Stomach (tissue), 9 donors: ENCODE results near the gene ADORA1. TPM values are rescaled to one million over a fixed set of nuclear protein-coding genes. Genes with fewer than 3 reads are reported as not detected.

Experiments used
- DNase-seq, 2 donors: peaks; one replicate each; pipeline versions ENCODE4 v3.0.0 to v3.0.0-alpha.2; 2013 to 2019
- H3K27ac ChIP-seq, 5 donors: fragments of 200-600 bp in 4 of 5; sonication (generic) in 4 of 5; one replicate each; pipeline ENCODE4 v1.5.1; 2013 to 2019; ENCODE audit warnings: mild to moderate bottlenecking in 1 of 5, moderate library complexity in 1 of 5
- H3K27me3 ChIP-seq, 3 donors: fragments of 200-600 bp; sonication (generic); one replicate each; pipeline ENCODE4 v1.5.1; 2017 to 2019; ENCODE audit warnings: mixed run types in 1 of 3
- H3K36me3 ChIP-seq, 4 donors: fragments of 200-600 bp; sonication (generic); 1 replicate in 3 of 4; 2 replicates in 1 of 4; pipeline ENCODE4 v1.5.1; 2016 to 2019
- H3K4me1 ChIP-seq, 4 donors: fragments of 200-600 bp; sonication (generic); one replicate each; pipeline ENCODE4 v1.5.1; 2016 to 2019
- H3K4me3 ChIP-seq, 4 donors: fragments of 200-600 bp; sonication (generic) in 3 of 4; one replicate each; pipeline ENCODE4 v1.5.1; 2016 to 2019; ENCODE audit warnings: mild to moderate bottlenecking in 1 of 4
- H3K9me3 ChIP-seq, 4 donors: fragments of 200-600 bp; sonication (generic); one replicate each; pipeline ENCODE4 v1.5.1; 2016 to 2019
- EP300 ChIP-seq: sonication (generic); formaldehyde crosslinking; IDR thresholded peaks from one replicate; pipeline ENCODE4 v1.6.1; 2017; ENCODE audit warnings: antibody characterized with exemption
- POLR2A ChIP-seq, 4 donors: fragments of 450-650 bp; IDR thresholded peaks; one replicate each; pipeline ENCODE4 v1.6.1; 2016; ENCODE audit warnings: antibody characterized with exemption in 4 of 4, control low read depth in 2 of 4, mild to moderate bottlenecking in 1 of 4, moderate library complexity in 1 of 4
- POLR2AphosphoS5 ChIP-seq, 3 donors: sonication (generic); formaldehyde crosslinking; IDR thresholded peaks; one replicate each; pipeline ENCODE4 v1.6.1; 2016; ENCODE audit warnings: antibody characterized with exemption in 3 of 3
- WGBS, 5 donors: extraction: QIAGEN DNeasy Blood & Tissue Kit in 3 of 5; methylation state at CpG; one replicate each; pipeline versions ENCODE4 v1.1.5 to v1.1.7; 2013 to 2018; 5-methylcytosine and 5-hydroxymethylcytosine counted together
- intact Hi-C: fragments of 100-400 bp; cut with DNase I; formaldehyde crosslinking; loops from one replicate; pipeline ENCODE4 v1.15.1; 2023; ENCODE audit warnings: low total_unique reads
- polyA plus RNA-seq, 3 donors: library from polyadenylated mRNA; stranded (reverse); fragments of 200-250 nt; gene quantifications; one replicate each; pipeline ENCODE4 v1.2.3, GENCODE V29; 2013
- total RNA-seq, 5 donors: library from RNA; depleted of rRNA; stranded (reverse); fragments of >200 nt; gene quantifications; one replicate each; pipeline versions ENCODE4 v1.1.0 to v1.2.3, GENCODE V29; 2014 to 2016
- TF ChIP-seq, protein P1 (sequence below), 7 experiments: fragments of 450-650 bp in 4 of 7; fragments of 200-600 bp in 3 of 7; sonication (generic) in 3 of 7; IDR thresholded peaks; one replicate each; pipeline ENCODE4 v1.5.1; 2016 to 2019; ENCODE audit warnings: antibody characterized with exemption in 7 of 7, control low read depth in 2 of 7, mild to moderate bottlenecking in 1 of 7
- donor health status: healthy with polysubstance abuse.
- donor health status: Bipolar disorder and iron deficiency.
- donor health status: healthy.

The ADORA1 gene
- total and polyA plus RNA-seq, 8 donors, result 0.18 to 4.2 (median 2.1) TPM; not detected in 2

DNA sequence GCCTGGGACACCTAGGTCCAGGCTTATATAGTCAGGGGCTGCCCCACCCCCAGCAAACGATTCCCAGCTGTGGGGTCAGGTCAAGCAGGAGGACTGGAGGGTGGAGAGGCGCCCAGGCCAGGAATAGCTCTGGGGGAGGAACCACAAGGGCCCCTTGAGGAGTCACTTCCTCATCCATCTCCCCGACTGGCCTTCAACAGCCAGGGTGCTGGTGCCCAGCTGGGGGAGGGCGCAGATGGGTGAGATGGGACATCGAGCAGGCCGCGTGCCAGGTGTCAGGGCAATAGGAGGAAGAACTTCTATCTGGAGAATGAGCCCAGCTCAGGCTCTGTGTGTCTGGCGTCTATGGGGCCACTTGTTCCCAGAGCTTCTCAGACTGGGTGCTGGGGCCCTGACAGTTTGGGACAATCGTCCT, 48.3 kb downstream of the ADORA1 start:
- intact Hi-C loops, result no loop called here
- 62 to 87% (median 77%) methylated on average over 7 to 9 of the region's 9 CpGs for WGBS, 5 donors
- Histone ChIP-seq H3K4me3 (no peak overlapping the region), H3K27me3 (peaks cover 0 to 24% (median 0%) of the 10 kb centered on the region in 3 donors), H3K4me1 (peaks cover 0 to 18% (median 2%) of the 10 kb centered on the region in 4 donors), H3K27ac (no peak overlapping the region), H3K36me3 (no peaks in the 10 kb centered on the region), H3K9me3 (no peaks in the 10 kb centered on the region)
- no peak for DNase-seq
- TF ChIP-seq, protein P1, sequence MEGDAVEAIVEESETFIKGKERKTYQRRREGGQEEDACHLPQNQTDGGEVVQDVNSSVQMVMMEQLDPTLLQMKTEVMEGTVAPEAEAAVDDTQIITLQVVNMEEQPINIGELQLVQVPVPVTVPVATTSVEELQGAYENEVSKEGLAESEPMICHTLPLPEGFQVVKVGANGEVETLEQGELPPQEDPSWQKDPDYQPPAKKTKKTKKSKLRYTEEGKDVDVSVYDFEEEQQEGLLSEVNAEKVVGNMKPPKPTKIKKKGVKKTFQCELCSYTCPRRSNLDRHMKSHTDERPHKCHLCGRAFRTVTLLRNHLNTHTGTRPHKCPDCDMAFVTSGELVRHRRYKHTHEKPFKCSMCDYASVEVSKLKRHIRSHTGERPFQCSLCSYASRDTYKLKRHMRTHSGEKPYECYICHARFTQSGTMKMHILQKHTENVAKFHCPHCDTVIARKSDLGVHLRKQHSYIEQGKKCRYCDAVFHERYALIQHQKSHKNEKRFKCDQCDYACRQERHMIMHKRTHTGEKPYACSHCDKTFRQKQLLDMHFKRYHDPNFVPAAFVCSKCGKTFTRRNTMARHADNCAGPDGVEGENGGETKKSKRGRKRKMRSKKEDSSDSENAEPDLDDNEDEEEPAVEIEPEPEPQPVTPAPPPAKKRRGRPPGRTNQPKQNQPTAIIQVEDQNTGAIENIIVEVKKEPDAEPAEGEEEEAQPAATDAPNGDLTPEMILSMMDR (IDR thresholded peaks at IDR 0.05), result no peak
- no peak for TF ChIP-seq EP300
- TF ChIP-seq POLR2AphosphoS5 (IDR thresholded peaks at IDR 0.05), result no peak
- TF ChIP-seq POLR2A (IDR thresholded peaks at IDR 0.05), result no peak

DNA sequence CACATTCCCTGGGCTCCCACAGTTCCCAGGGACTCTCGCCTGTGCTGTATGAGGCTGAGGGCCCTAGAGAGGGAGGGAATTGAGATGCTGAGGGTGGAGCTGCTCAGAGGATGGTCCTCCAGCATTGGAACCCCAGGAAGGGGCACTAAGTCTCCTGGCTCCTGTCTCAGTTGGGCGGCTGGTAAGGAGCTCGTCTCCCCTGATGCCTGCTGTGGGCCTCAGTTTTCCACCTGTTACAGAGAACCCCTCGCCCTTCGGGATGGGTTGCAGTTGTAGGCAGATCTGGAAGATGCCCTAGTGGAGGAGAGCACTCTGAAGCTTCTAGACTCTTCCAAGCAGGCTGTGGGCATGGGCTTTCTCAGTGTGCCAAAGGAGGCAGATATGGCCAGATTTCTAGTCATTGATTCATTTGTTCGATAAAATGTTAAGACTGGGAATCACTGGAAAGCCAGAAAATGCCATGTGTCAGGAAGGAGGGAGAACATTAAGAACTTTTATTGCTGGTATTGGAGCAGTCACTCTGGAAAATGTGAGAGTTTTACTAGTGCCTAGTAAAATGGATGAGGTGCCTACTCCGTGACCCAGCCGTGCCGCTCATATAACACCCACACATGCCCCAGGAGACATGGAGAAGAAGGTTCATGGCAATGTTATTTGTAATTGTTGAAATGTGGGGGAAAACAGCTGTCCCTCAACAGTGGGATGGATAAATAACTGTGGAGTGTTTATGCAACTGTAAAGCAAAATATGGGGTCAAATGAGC, 48.9 kb downstream of the ADORA1 start:
- no peak for DNase-seq
- 84 to 92% (median 90%) methylated on average over 7 to 9 of the region's 9 CpGs for WGBS, 5 donors
- Histone ChIP-seq H3K27ac (no peak overlapping the region), H3K9me3 (no peaks in the 10 kb centered on the region), H3K4me3 (no peak overlapping the region), H3K27me3 (peaks cover 0 to 24% (median 0%) of the 10 kb centered on the region in 3 donors), H3K4me1 (peaks cover 0 to 18% (median 2%) of the 10 kb centered on the region in 4 donors), H3K36me3 (no peaks in the 10 kb centered on the region)
- intact Hi-C loops, result no loop called here
- TF ChIP-seq POLR2A (IDR thresholded peaks at IDR 0.05), result no peak
- TF ChIP-seq, protein P1 (IDR thresholded peaks at IDR 0.05), result no peak
- TF ChIP-seq EP300, result no peak
- TF ChIP-seq POLR2AphosphoS5 (IDR thresholded peaks at IDR 0.05), result no peak

DNA sequence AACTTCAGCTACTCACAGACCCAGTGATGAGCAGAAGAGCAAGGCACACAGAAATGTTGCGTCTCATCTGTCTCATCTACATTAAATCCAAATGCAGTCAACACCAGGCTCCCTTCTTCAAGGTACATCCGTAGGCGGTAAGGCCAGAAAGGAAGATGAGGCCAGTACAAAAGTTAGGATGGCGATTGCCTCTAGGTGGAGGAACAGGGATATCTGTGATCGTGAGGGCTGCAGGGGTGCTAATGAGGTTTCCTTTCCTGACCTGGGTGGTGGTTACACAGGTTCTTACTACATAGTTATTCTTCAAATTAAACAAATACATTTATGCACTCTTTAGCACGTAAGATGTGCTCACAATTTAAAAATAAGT, 49.5 kb downstream of the ADORA1 start:
- H3K27me3 ChIP-seq, result peaks cover 0 to 24% (median 0%) of the 10 kb centered on the region in 3 donors
- H3K4me3 ChIP-seq, result no peak overlapping the region
- TF ChIP-seq EP300 (no peak), POLR2AphosphoS5 (IDR thresholded peaks at IDR 0.05) (no peak), POLR2A (IDR thresholded peaks at IDR 0.05) (no peak)
- TF ChIP-seq, protein P1 (IDR thresholded peaks at IDR 0.05), result no peak
- 81 to 93% (median 82%) methylated on average over 6 of the region's 6 CpGs for WGBS, 5 donors
- no peak overlapping the region for H3K27ac ChIP-seq
- peaks cover 0 to 18% (median 2%) of the 10 kb centered on the region in 4 donors for H3K4me1 ChIP-seq
- H3K36me3 ChIP-seq, result no peaks in the 10 kb centered on the region
- no peaks in the 10 kb centered on the region for H3K9me3 ChIP-seq
- intact Hi-C loops, result no loop called here
- DNase-seq, result no peak

DNA sequence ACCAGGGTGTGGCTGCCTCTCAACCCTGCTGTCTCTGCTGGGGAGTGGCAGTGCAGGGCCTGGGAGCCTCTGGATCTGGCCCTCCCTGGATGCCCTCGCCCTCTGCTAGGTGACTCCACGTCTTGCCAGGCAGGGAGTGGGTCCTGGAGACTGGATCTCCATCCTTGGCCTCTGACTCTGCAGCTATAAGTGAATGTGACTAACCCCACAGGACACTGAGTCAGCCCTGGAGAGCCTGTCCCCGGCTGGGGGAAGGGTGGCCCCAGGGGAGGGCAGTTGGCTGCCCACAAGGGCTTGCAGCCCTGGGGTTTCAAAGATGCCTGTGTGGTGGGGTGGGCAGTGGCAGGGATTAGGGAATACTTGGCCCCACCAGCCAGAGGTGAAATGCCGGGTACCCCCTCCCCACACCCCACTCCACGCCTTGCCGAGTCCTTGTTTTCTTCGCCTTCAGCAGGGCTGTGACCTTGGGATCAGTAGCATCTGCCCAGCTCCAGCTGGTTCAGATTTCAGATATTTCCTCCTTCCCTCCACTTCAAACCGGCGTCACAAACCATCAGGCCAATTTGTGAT, 50.0 kb downstream of the ADORA1 start:
- DNase-seq, result no peak
- TF ChIP-seq POLR2AphosphoS5 (IDR thresholded peaks at IDR 0.05) (no peak), EP300 (no peak)
- no peaks in the 10 kb centered on the region for H3K9me3 ChIP-seq
- no peak overlapping the region for H3K27ac ChIP-seq
- no peaks in the 10 kb centered on the region for H3K36me3 ChIP-seq
- 46 to 54% (median 49%) methylated on average over 9 of the region's 9 CpGs for whole genome bisulfite sequencing, 5 donors
- peaks cover 0 to 24% (median 0%) of the 10 kb centered on the region in 3 donors for H3K27me3 ChIP-seq
- intact Hi-C loops, result no loop called here
- H3K4me1 ChIP-seq, result peaks cover 0 to 18% (median 2%) of the 10 kb centered on the region in 4 donors
- H3K4me3 ChIP-seq, result no peak overlapping the region
